ENCODE results near the gene CCL22.

Gene CCL22

GRCh38 chr16:57383276-57384247, 25.0 kb downstream of the CCL22 start:
- H3K27ac ChIP-seq (ENCODE audit: low read length), result no peak overlapping the region
- H3K4me3 ChIP-seq (ENCODE audit: low read depth in 1 of 2, low read length in 2 of 2), result no peak overlapping the region
- no peaks in the 10 kb centered on the region for H3K9me3 ChIP-seq (ENCODE audit: insufficient read depth, low read length, severe bottlenecking)
- H3K4me1 ChIP-seq (ENCODE audit: insufficient read depth, low read length), result no peaks in the 10 kb centered on the region
- no peak overlapping the region for H3K4me2 ChIP-seq (ENCODE audit: insufficient read depth, low read length)
- no peak for DNase-seq
- ATAC-seq (ENCODE audit: insufficient read depth, low read depth), result no peak
- H3K79me2 ChIP-seq (ENCODE audit: insufficient read depth, low read length), result no peaks in the 10 kb centered on the region
- no peak for TF ChIP-seq CTCF (IDR thresholded peaks at IDR 0.05; ENCODE audit: borderline replicate concordance, extremely low read depth, low read length, poor library complexity, severe bottlenecking)
- H3K27me3 ChIP-seq (ENCODE audit: insufficient read depth, low read length, poor library complexity), result no peaks in the 10 kb centered on the region
- H3K36me3 ChIP-seq (ENCODE audit: insufficient read depth, low read length), result no peaks in the 10 kb centered on the region
- no peaks in the 10 kb centered on the region for H4K20me1 ChIP-seq (ENCODE audit: insufficient read depth, low read length)
- H2AFZ ChIP-seq (ENCODE audit: low read depth, low read length), result no peak overlapping the region
- no peak overlapping the region for H3K9ac ChIP-seq (ENCODE audit: low read depth, low read length)

GRCh38 chr16:57384248-57385070, 25.9 kb downstream of the CCL22 start:
- H2AFZ ChIP-seq (ENCODE audit: low read depth, low read length), result no peak overlapping the region
- H3K9me3 ChIP-seq (ENCODE audit: insufficient read depth, low read length, severe bottlenecking), result no peaks in the 10 kb centered on the region
- no peak overlapping the region for H3K27ac ChIP-seq (ENCODE audit: low read length)
- TF ChIP-seq EZH2 (IDR thresholded peaks at IDR 0.05; ENCODE audit: borderline replicate concordance, low read depth, low read length, severe bottlenecking) (no peak), CTCF (IDR thresholded peaks at IDR 0.05; ENCODE audit: borderline replicate concordance, extremely low read depth, low read length, poor library complexity, severe bottlenecking) (no peak)
- H3K27me3 ChIP-seq (ENCODE audit: insufficient read depth, low read length, poor library complexity), result no peaks in the 10 kb centered on the region
- H4K20me1 ChIP-seq (ENCODE audit: insufficient read depth, low read length), result no peaks in the 10 kb centered on the region
- H3K4me2 ChIP-seq (ENCODE audit: insufficient read depth, low read length), result no peak overlapping the region
- H3K9ac ChIP-seq (ENCODE audit: low read depth, low read length), result no peak overlapping the region
- no peaks in the 10 kb centered on the region for H3K36me3 ChIP-seq (ENCODE audit: insufficient read depth, low read length)
- H3K79me2 ChIP-seq (ENCODE audit: insufficient read depth, low read length), result no peaks in the 10 kb centered on the region
- no peak overlapping the region for H3K4me3 ChIP-seq (ENCODE audit: low read depth in 1 of 2, low read length in 2 of 2)
- DNase-seq, result no peak
- H3K4me1 ChIP-seq (ENCODE audit: insufficient read depth, low read length), result no peaks in the 10 kb centered on the region
- no peak for ATAC-seq (ENCODE audit: insufficient read depth, low read depth)

GRCh38 chr16:57385083-57385482, 26.5 kb downstream of the CCL22 start:
- no peaks in the 10 kb centered on the region for H3K9me3 ChIP-seq (ENCODE audit: insufficient read depth, low read length, severe bottlenecking)
- no peaks in the 10 kb centered on the region for H4K20me1 ChIP-seq (ENCODE audit: insufficient read depth, low read length)
- H3K36me3 ChIP-seq (ENCODE audit: insufficient read depth, low read length), result no peaks in the 10 kb centered on the region
- 0 out of 3 replicates have a peak, but pooled peaks have one; percentile 42 for ATAC-seq (ENCODE audit: insufficient read depth, low read depth)
- no peak for DNase-seq
- no peaks in the 10 kb centered on the region for H3K79me2 ChIP-seq (ENCODE audit: insufficient read depth, low read length)
- H3K4me2 ChIP-seq (ENCODE audit: insufficient read depth, low read length), result no peak overlapping the region
- H3K9ac ChIP-seq (ENCODE audit: low read depth, low read length), result no peak overlapping the region
- no peak overlapping the region for H3K27ac ChIP-seq (ENCODE audit: low read length)
- no peaks in the 10 kb centered on the region for H3K4me1 ChIP-seq (ENCODE audit: insufficient read depth, low read length)
- no peak overlapping the region for H2AFZ ChIP-seq (ENCODE audit: low read depth, low read length)
- H3K4me3 ChIP-seq (ENCODE audit: low read depth in 1 of 2, low read length in 2 of 2), result no peak overlapping the region
- no peaks in the 10 kb centered on the region for H3K27me3 ChIP-seq (ENCODE audit: insufficient read depth, low read length, poor library complexity)
- TF ChIP-seq CTCF (IDR thresholded peaks at IDR 0.05; ENCODE audit: borderline replicate concordance, extremely low read depth, low read length, poor library complexity, severe bottlenecking) (no peak), EZH2 (IDR thresholded peaks at IDR 0.05; ENCODE audit: borderline replicate concordance, low read depth, low read length, severe bottlenecking) (no peak)
